HG02798 (cell line): Measurements from ENCODE around the gene AMPH.

Experiments
- ATAC-seq: cut with Tn5 transposase; IDR thresholded peaks from one replicate; pipeline ENCODE4 v1.9.1; 2021; ENCODE audit warnings: mild to moderate bottlenecking; ENCODE audit not compliant: unreplicated experiment, poor library complexity

AMPH gene

GRCh38 chr7:38334163-38334562 lies 297.0 kb downstream of the AMPH start:
- ATAC-seq = no peak
